HUDEP-2 (cell line): Measurements from ENCODE around the gene SPA17.

ENCODE experiments used
- DNase-seq, 76 experiments: peaks; one replicate each; lab custom pipeline; 2025; ENCODE audit not compliant: unreplicated experiment in 76 of 76; lab: John Stamatoyannopoulos, UW

SPA17 gene

DNA sequence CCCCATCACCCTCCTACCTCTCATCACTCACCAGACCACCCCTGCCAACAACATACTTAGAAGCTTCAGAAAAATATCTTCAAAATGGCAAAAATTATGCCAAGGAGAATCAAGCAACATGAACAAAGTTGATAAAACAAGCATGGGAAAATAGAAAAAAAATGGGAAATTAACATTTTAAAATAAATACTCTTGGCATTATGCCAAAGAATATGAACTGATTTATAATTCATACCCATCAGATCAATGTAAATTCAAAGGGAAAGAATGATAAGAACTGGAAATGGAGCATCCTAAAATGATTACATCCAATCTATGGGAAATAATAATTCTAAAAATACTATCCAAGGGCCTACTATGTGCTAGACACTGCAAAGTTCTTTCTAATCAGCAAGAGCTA is 12.2 kb upstream of the SPA17 start:
- DNase-seq: no peak

DNA sequence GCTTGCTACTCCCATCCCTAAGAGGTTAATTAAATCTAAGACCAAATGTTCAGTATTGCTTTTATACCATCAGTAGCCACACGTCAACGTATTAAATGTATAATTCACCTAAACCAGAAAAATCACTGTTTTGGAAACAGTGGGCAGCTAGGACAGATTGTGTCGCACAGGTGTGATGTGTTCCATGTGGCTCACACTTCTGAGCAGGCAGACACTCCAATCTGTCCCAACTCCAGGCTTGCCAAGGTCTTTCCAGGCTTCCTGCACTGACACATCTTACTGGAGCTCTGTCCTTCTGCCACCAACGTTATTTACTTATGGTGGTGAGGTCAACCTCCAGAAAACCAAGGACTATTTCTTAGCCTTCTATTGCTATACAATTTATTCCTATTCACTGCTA is 11.6 kb upstream of the SPA17 start:
- DNase-seq: no peak

DNA sequence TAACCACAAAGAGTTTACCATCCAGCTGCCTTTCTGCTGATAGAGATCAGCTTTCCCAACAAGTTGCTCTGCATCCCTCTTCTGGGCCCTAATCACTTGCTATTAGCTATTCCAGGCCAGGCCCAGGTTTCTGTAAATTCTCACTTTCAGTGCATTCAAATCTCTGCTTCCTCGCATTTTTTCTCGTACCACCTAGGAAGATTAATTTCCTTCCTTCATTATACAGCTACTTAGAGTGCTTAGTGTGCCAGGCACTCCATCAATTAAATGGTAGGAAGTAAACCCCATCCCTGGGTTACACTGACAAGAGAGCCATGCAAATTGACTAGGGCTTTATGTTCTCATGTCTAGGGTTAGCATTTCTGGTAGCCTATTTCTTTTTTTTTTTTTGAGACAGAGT is 9.8 kb upstream of the SPA17 start:
- no peak for DNase-seq

DNA sequence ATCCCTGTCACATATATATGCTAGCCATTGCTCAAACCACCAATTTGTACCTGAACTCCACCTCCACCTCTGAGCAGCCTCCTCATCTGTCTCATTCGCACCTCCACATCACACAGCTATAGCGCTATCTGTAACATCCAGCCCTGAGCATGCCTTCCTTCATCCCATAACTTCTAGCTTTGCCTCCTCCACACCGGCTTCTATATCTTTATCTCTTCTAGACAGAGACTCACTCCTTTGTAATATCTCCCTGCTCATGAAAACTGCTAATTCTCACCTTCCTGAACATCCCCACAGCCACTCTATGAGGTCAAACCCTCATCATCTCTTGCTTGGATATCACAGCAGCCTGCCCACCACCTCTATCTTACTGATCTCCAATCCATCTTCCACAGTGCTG is 6.1 kb upstream of the SPA17 start:
- DNase-seq: peak in 3 of 76 experiments; percentile 10 to 26 (median 20)

DNA sequence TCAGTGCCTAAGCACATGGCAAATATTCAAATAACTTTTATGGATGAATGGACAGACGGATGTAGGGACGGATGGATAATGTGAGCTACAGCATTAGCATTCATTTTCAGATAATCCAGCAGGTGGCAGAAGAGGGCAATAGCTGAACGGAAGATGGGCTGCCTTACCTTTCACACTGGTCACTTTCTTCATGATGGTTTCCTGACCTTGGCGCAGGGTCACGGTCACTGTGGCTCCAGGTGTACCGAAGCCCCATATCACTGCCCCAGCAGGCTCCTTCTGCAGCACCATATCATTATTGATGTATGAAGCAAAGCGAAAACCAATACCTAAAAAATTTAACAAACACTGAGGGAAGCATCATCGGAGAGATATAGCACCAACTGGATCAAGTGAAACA is 4.5 kb upstream of the SPA17 start:
- DNase-seq: peak in 30 of 76 experiments; percentile 4 to 65 (median 36)

DNA sequence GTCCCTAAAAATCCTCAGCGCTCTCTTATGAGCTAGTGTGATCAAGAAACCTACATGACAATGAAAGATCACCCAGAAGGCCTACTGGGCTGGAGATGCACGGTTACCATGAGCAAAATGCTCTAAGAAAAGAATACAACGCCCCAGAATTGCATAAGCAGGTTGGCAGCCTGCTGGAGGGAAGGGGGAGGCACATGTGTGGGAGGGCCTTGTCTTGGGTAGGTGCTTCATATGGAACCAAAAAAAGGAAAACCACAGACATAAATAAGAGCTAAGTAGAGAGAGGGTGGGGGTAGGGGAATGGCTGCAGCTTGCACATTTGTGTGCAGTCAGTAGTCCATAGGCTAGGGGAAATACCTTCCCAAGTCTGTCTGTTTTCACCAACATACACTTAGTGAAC is 3.0 kb upstream of the SPA17 start:
- peak in 30 of 76 experiments; percentile 2 to 62 (median 30) for DNase-seq

DNA sequence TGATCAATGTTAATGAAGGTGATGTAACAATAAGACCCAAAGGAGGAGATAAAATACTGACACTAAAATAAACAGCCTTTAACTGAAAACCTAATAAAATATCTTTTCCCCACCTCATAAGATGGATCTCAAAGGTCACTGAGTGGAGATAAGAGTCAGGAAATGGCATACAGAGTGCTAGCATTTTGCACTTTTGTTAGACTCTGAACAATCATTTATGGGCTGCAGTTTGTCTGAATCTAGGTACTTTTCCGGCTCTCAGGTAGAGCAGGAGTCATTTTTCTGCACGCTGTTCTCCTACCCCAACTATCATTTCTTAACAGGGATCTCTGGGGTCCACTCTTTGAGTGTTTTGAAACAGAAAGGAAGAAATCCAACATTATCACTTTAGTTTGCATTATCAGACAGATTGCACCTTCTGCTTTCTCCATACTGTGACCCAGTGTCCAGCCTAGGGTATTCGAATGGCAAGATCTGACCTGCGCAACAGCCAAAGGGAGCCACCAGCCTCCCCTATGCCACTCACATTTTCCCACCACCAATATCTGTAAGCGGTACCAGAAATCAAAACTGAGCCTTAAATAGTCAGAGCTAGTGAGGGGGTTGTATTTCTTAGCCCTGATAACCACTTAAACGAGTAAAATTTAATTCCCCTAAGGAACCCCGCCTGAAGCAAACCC is 1.0 kb upstream of the SPA17 start:
- peak in 3 of 76 experiments; percentile 2 to 21 (median 6) for DNase-seq

DNA sequence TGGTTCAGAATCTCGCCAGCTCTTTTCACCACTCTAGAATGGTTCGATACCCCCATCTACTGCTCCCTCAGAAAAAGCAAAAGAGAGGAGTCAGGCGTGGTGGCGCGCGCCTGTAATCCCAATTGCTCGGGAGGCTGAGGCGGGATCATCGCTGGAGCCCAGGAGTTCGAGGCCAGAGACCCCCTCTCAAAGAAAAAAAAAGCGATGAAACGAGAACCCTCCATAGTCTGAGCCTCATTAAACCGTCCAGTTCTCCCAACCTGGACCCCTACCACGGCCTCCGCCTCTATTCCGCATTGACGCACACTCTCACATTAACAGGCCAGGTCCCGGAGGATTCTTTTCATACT is 439 bp downstream of the SPA17 start:
- no peak for DNase-seq

DNA sequence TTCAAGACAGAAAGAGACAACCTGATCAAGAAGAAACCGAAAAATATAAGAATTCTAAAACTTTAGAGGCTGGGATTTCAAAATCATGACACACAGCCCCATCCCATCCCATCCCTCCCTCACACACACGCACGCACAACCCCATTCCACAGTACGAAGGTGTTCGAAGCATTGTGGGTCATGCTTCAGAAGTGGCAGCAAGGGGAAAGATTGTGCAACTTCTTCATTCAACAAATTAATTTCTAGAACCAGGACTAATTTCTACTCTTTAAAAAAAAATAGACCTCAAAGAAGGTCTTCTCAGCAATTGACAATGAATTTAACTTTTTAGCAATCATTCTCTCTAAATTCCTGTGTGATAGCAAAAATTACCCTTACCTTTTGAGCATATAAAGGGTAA is 867 bp downstream of the SPA17 start:
- DNase-seq: no peak

DNA sequence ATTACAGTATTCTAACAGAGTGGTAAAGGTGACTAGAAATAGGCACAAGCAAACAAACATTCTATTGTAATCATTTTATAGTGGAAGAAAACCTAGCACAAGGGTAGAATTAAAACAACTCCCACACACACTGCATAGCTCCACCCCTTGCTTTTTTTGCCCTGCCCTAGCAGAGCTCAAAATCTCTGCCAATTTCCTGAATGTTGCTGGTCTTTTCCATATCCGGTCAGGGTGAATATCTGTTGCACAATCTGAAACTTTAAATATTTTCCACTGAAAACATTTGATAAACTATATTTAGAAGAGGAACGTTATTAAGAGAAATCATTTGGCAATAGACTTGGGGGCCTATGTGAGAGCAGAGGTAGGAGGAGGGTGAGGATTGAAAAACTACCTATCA is 2.7 kb downstream of the SPA17 start:
- peak in 1 of 76 experiments; percentile 1 for DNase-seq

DNA sequence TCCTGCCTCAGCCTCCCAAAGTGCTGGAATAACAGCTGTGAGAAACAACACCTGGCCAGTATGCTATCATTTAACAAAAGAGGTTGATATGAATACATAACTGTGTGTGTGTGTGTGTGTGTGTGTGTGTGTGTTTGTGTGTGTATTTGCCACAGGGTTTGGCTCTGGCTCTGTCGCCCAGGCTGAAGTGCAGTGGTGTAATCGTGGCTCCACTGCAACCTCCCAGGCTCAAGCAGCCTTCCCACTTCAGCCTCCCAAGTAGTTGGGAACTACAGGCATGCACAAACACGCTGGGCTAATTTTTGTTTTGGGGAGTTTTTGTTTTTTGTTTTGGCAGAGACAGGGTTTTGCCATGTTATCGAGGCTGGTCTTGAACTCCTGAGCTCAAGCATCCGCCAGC is 4.7 kb downstream of the SPA17 start:
- DNase-seq: no peak

DNA sequence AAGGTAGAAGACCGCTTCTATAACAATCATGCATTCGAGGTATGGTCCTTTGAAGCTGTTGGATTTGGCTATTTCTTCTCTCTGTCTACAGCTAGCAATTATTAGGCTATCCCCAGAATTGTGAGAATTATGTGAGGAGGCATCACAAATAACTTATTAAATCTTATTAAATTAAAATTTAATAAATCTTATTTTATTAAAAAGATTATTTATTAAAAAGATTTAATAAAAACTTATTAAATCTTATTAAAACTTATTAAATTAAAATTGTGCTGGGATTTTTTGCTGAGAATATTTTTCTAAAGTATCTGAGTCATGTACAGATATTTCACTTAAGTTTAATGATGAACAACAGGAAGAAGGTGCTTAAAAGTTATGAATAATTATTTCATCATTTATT is 7.7 kb downstream of the SPA17 start:
- no peak for DNase-seq

DNA sequence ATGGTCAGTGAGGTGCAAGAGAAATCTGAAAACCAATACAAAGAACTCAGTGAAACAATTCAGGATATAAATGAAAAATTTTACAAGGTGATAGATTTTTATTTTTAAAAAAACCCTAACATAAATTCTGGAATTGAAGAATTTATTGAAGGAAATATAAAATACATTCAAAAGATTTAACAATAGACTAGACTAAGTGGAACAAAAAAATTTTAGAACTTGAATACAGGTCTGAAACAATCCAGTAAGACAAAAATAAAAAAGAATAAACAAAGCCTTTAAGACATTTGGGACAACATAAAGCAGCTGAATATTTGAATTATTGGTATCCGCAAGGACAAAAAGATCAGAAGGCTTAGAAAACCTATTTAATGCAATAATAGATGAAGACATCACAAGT is 8.7 kb downstream of the SPA17 start:
- DNase-seq: no peak

DNA sequence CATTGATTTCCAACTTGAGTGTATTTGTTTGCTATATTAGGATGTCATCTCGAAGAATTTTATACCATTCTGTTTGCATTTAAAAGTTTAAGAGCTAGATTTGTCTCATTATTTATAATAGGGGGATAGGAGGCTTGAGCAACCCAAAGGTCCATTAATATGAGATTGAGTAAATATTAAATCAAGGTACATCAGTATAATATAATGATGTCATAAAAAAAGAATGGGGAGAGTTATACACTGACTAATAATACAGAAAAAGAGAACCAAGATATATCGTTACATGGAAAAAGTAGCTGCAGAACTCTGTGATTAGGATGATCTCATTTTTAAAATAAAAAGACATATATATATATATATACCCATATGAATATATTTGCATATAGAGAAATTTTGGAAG is 19.4 kb downstream of the SPA17 start:
- DNase-seq: no peak

DNA sequence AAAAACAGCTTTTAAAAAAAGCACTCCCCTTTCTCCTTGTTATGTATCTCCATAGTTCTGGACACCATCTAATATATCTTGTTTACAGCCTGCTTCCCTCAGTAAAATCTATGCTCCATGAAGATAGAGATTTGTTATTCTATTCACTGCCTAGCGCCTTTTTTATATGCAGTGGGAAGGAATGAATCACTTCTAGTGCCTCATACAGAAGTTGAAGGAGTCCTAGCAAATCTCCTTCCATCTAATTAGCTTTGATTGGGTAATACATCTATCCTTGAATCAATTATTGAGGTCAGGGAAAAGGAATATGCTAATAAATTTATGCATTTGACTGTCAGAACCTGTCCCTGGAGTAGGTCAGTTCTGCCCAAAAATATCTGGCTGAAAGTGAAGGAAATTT is 25.8 kb downstream of the SPA17 start:
- no peak for DNase-seq

DNA sequence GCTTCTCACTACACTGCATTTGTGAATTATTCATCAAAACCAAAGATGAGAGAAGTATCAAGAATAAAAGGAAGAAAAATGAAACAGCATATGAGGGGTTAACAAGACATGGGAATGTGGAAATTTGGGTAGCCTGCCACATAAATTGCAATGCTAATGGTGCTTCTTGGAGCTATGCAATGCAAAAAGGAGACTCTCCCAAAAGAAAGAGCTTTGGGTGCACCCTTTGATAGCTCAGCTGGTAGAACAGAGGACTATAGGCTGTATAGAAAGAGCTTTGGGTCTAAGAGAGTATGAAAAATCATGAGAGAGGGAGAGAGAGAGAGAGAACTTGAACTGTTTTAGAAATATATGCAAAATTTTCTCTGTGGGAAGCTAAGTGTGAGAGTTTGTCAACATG is 26.3 kb downstream of the SPA17 start:
- no peak for DNase-seq

DNA sequence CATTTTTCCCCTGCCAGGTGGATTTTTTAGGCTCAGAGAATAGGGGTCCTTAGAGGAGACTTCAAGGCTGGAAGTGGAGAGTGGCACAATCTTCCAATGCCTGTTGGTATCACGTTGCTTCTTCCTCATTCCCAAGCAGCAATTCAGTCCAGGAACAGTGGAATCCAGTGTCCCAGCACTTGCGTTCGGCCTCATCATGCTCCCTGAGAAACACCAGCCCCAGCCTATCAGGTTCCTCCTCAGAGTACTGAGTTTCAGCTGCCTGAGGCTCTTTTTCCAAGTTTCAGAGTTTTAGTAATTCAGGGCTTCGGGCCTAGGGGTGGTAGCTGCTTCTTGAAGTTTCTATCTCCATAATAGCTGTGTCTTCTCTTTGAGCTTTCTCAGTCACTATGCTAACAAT is 34.1 kb downstream of the SPA17 start:
- DNase-seq: no peak

DNA sequence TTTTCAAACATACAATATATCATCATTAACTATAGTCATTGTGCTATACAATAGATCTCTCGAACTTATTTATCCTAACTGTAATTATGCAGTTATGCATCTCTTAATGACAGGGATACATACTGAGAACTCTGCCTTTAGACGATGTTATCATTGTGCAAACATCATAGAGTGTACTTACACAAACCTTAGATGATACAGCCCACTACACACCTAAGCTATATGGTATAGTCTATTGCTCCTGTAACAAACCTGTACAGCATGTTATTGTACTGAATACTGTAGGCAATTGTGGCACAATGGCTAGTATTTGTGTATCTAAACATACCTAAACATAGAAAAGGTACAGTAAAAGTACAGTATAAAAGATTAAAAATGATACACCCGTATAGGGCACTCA is 38.7 kb downstream of the SPA17 start:
- DNase-seq: no peak

DNA sequence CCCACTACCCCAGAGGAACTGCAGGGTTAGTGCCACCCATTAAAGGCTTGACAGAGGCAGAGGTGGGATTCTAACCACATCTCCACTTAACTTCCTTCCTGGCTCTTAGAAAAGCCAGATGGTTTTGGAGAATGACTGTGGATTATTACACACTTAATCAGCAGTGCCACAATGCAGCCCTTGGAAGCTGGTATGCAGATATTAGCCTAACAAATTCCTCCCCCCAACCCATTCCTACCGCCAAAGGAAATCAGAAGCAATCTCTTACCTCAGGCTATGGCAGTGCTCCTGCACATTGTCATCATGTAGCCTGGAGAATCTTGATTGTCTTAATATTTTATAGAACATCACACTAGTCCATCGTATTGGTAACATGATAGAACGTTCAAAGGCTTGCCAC is 42.9 kb downstream of the SPA17 start:
- no peak for DNase-seq

DNA sequence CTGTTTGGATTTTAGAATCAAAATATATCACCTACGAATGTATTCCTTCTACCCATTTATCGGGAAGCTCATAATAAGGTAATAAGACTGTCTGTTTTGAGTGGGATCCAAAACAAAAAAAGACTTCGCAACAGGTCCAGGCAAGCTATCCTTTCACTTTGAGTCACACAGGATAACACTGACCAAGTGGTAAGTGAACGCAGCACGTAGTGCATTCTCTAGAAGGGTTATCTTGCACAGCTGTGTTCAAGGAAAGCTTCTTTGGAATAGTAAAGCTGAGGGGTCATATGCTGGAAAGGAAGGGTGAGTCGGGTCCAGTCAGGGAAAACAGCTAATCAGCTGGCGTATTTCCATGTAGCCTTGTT is 43.7 kb downstream of the SPA17 start:
- no peak for DNase-seq

DNA sequence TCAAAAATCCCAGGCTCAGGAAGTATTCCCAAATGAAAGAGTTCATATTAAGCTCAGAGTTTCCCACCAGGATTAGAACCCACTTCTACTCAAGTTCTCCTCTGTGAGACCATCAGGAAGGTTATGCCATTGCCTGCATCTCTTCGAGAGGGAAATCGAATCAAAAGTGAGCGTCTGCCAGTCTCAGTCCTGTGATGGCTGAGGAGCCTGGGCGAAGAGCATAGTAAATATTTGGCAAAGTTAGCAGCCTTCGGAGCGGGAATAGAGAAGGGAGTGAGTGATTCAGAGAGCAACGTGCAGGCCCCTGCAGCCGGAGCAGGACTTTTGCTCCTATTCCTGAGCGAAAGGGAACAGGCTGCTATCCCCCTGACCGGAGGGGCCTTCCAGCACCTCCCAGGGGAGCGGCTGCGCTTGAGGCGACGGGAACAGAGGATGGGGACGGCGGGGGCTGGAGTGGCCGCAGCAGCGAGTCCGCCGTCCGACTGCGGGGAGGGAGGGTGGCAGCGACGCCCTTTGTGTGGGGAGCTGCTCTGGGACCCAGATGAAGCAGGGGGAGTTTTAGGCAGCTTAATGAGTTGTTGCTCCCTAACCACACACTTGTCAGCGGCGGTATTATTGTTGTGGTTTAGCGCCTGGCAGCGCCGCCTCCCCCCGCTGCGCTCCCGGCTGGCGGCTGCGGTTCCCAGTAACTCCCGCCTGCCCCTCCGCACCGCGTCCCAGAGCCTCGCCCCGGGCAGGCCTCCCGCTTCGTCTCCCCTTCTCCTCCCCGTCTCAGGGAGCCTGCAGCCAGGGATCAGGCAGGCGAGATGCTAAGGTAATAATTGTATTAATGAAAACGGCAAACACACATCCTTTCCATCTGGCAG is 44.3 kb downstream of the SPA17 start:
- no peak for DNase-seq

DNA sequence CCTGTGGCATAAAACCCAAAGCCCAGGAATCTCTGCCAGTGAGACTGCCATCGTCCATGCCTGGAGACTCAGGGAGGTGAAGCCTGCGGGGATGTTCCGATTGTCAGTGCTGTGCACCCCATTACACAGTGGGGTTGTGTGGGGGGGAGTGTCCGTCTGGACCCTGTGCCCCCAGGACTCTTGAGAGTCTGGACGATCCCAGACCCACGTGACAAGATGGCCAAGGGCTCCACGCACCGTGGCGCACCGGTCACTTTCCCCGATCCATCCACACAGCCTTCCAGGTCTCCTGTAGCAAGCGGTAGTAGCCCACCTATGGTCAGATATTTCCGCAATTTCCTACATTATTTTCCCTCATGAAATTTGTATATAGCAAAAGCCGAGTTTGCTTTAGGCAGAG is 45.1 kb downstream of the SPA17 start:
- no peak for DNase-seq
